ENCODE data around the gene GLYR1. TPM values are rescaled to one million over a fixed set of nuclear protein-coding genes. Genes with fewer than 3 reads are reported as not detected.

Gene GLYR1
- total RNA-seq, 2 donors from 2014 or later: 19.7 to 27.7 TPM

GRCh38 chr16:4859900-4860255 lies 12.8 kb upstream of the GLYR1 start:
- 87 to 89% methylated on average over 9 to 10 of the region's 10 CpGs for WGBS, 2 donors
- Histone ChIP-seq H3K36me3 (replicated peaks in 1 of 2; ENCODE audit: insufficient read depth in 1 of 2, low read depth in 2 of 2) (peaks cover 5 to 34% of the 10 kb centered on the region in 2 donors), H3K4me1 (peaks cover 11% of the 10 kb centered on the region), H3K27ac (no peak overlapping the region), H3K27me3 (no peaks in the 10 kb centered on the region), H3K9me3 (no peaks in the 10 kb centered on the region), H3K4me3 (no peak overlapping the region)
- DNase-seq: no peak
- TF ChIP-seq POLR2A (IDR thresholded peaks at IDR 0.05) (no peak), CTCF (IDR thresholded peaks at IDR 0.05) (no peak)
- no peak for ATAC-seq
- intact Hi-C loops (cut with DNase I): loop anchor here (10.0 kb wide), 1 partner anchor 75 kb away; the partner anchor contains the start of gene PPL

GRCh38 chr16:4859190-4859899 lies 12.3 kb upstream of the GLYR1 start:
- H3K4me3 ChIP-seq: no peak overlapping the region
- no peak for TF ChIP-seq CTCF (IDR thresholded peaks at IDR 0.05)
- TF ChIP-seq POLR2A (IDR thresholded peaks at IDR 0.05): no peak
- H3K27ac ChIP-seq: no peak overlapping the region
- intact Hi-C loops (cut with DNase I): loop anchor here (10.0 kb wide), 1 partner anchor 75 kb away; the partner anchor contains the start of gene PPL
- no peak for DNase-seq
- no peaks in the 10 kb centered on the region for H3K27me3 ChIP-seq
- 84 to 89% methylated on average over 17 of the region's 17 CpGs for WGBS, 2 donors
- peaks cover 11% of the 10 kb centered on the region for H3K4me1 ChIP-seq
- peaks cover 5 to 34% of the 10 kb centered on the region in 2 donors for H3K36me3 ChIP-seq (replicated peaks in 1 of 2; ENCODE audit: insufficient read depth in 1 of 2, low read depth in 2 of 2)
- no peak for ATAC-seq
- H3K9me3 ChIP-seq: no peaks in the 10 kb centered on the region

- peaks cover 5 to 29% of the 10 kb centered on the region in 2 donors for H3K36me3 ChIP-seq (replicated peaks in 1 of 2; ENCODE audit: insufficient read depth in 1 of 2, low read depth in 2 of 2)
- TF ChIP-seq POLR2A (IDR thresholded peaks at IDR 0.05): no peak
- TF ChIP-seq CTCF (IDR thresholded peaks at IDR 0.05): no peak
- H3K27ac ChIP-seq: no peak overlapping the region
- intact Hi-C loops (cut with DNase I): loop anchor here (10.0 kb wide), 1 partner anchor 79 kb away; the partner anchor contains the start of gene PPL
- H3K4me1 ChIP-seq: peaks cover 13% of the 10 kb centered on the region
- no peak for ATAC-seq
- H3K27me3 ChIP-seq: no peaks in the 10 kb centered on the region
- no peaks in the 10 kb centered on the region for H3K9me3 ChIP-seq
- DNase-seq: no peak
- 82 to 92% methylated on average over 2 of the region's 2 CpGs for WGBS, 2 donors
- H3K4me3 ChIP-seq: no peak overlapping the region
Measured at GRCh38 chr16:4855804-4856203, 8.7 kb upstream of the GLYR1 start.

- DNase-seq (no peak), ATAC-seq (no peak)
- H3K27ac ChIP-seq: no peak overlapping the region
- intact Hi-C loops (cut with DNase I): loop anchor here (10.0 kb wide), 1 partner anchor 79 kb away; the partner anchor contains the start of gene PPL
- WGBS, 2 donors: 94 to 96% methylated on average over 5 of the region's 5 CpGs
- H3K9me3 ChIP-seq: no peaks in the 10 kb centered on the region
- peaks cover 5 to 25% of the 10 kb centered on the region in 2 donors for H3K36me3 ChIP-seq (replicated peaks in 1 of 2; ENCODE audit: insufficient read depth in 1 of 2, low read depth in 2 of 2)
- H3K4me3 ChIP-seq: no peak overlapping the region
- H3K4me1 ChIP-seq: peaks cover 17% of the 10 kb centered on the region
- TF ChIP-seq CTCF (IDR thresholded peaks at IDR 0.05) (no peak), POLR2A (IDR thresholded peaks at IDR 0.05) (no peak)
- no peaks in the 10 kb centered on the region for H3K27me3 ChIP-seq
Measured at GRCh38 chr16:4855371-4855770, 8.3 kb upstream of the GLYR1 start.
